HG03354 (cell line): ENCODE measurements around the gene FOXP1.
A peak's percentile ranks its signal among the peaks of the same experiment; 100 is the strongest.

Experiments used
- ATAC-seq: cut with Tn5 transposase; IDR thresholded peaks from one replicate; pipeline ENCODE4 v1.9.1; 2021; ENCODE audit warnings: mild to moderate bottlenecking; ENCODE audit not compliant: unreplicated experiment, poor library complexity, severe bottlenecking

The FOXP1 gene

GRCh38 chr3:71392251-71392650, 191.3 kb downstream of the FOXP1 start:
- ATAC-seq: peak; percentile 82

- ATAC-seq: no peak
Observed at GRCh38 chr3:71391361-71391760, 192.2 kb downstream of the FOXP1 start.

GRCh38 chr3:71389911-71390573, 193.5 kb downstream of the FOXP1 start:
- ATAC-seq: no peak

- ATAC-seq: no peak
Observed at GRCh38 chr3:71389191-71389590, 194.3 kb downstream of the FOXP1 start.

- no peak for ATAC-seq
Observed at GRCh38 chr3:71388535-71389120, 194.9 kb downstream of the FOXP1 start.

GRCh38 chr3:71387586-71387985, 195.9 kb downstream of the FOXP1 start:
- ATAC-seq: no peak

- ATAC-seq: no peak
Observed at GRCh38 chr3:71384837-71385716, 198.5 kb downstream of the FOXP1 start.

- no peak for ATAC-seq
Observed at GRCh38 chr3:71384388-71384787, 199.1 kb downstream of the FOXP1 start.

- ATAC-seq: no peak
Observed at GRCh38 chr3:71380096-71380495, 203.4 kb downstream of the FOXP1 start.

- ATAC-seq: no peak
Observed at GRCh38 chr3:71378509-71378908, 205.0 kb downstream of the FOXP1 start.

GRCh38 chr3:71376911-71377310, 206.6 kb downstream of the FOXP1 start:
- ATAC-seq: peak; percentile 61

GRCh38 chr3:71376503-71376902, 207.0 kb downstream of the FOXP1 start:
- no peak for ATAC-seq

- no peak for ATAC-seq
Observed at GRCh38 chr3:71374582-71374981, 208.9 kb downstream of the FOXP1 start.

GRCh38 chr3:71372911-71373637, 210.5 kb downstream of the FOXP1 start:
- no peak for ATAC-seq

GRCh38 chr3:71372241-71372768, 211.2 kb downstream of the FOXP1 start:
- no peak for ATAC-seq

- ATAC-seq: no peak
Observed at GRCh38 chr3:71371282-71371681, 212.2 kb downstream of the FOXP1 start.

GRCh38 chr3:71370467-71370866, 213.1 kb downstream of the FOXP1 start:
- ATAC-seq: no peak

- ATAC-seq: no peak
Observed at GRCh38 chr3:71369701-71370391, 213.7 kb downstream of the FOXP1 start.

GRCh38 chr3:71366988-71367604, 216.4 kb downstream of the FOXP1 start:
- no peak for ATAC-seq
